ENCODE data around the gene NR2F1-AS1. TPM values are rescaled to one million over a fixed set of nuclear protein-coding genes. Genes with fewer than 3 reads are reported as not detected.

Gene NR2F1-AS1
- total RNA-seq, 1 experiment from 2014 or later: 27.0 TPM

DNA sequence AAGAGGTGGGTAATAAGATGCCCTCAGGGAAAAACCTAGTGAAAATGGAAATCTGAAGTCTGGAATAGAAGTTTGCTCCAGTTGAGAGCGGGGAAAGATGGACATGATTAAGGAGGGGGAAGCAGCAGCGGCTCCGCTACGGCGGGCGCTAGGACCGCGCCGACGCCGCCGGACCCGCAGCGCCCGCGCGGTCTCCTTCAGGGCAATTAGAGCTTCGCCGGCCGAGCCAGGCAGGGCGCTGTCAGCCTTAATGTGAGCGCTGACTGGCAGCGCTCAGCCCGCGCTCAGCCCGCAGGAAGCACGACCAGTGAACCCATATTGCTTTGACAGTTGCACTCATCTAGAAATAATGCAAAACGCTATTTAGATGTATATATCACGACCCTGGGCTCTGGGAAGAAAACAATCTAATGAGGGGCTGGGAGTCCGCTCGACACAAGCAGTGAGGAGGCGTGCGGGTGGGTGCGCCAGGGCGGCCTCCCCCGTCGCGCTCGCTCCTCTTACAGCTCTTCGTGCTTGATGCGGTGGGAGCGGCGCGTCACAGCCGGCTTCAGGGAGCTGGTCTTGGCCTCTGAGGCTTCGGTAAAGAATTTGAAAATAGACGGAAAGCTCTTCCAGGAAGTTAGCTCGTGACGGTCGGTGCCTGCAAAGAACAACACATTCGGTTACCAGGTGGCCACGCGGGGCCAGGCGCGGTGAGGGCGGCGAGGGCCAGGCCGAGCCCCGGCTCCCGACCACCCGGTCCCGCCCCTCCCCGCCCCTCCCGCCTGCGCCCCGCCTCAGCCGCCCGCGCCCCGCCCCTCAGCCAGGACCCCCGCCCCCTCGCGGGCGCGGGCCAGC lies 39.7 kb upstream of the NR2F1-AS1 start:
- intact Hi-C loops (cut with micrococcal nuclease; ENCODE audit: unreplicated experiment) (no loop called here), in situ Hi-C loops (cut with HindIII; ENCODE audit: low pct_unique_long_range_greater_than_20kb, low sequenced_read_pairs) (loop anchor here (25.0 kb wide), 1 partner anchor 192 kb away; no protein-coding TSS in a partner anchor)
- POLR2A ChIA-PET: interaction anchor here (0.6 to 1.8 kb wide), 4 partner anchors 18 to 1244 kb away, joined by 4 to 11 read pairs (median 9); partner anchors contain the start of gene NR2F1
- Histone ChIP-seq H3K27ac (ENCODE audit: low read length) (peak overlapping the region; percentile 94), H3K9me3 (ENCODE audit: control insufficient read depth, insufficient read depth, low read depth, low read length) (no peaks in the 10 kb centered on the region), H3K4me3 (ENCODE audit: low read depth in 2 of 2, low read length in 2 of 2) (peak overlapping the region; percentile 86 to 94), H3K4me1 (ENCODE audit: control insufficient read depth, insufficient read depth, low read length) (peaks cover 7% of the 10 kb centered on the region), H3K27me3 (ENCODE audit: control insufficient read depth, insufficient read depth, low read length) (no peaks in the 10 kb centered on the region), H3K36me3 (ENCODE audit: control insufficient read depth, insufficient read depth, low read length) (no peaks in the 10 kb centered on the region)
- CTCF ChIA-PET: interaction anchor here (0.9 kb wide), 1 partner anchor 181 kb away, joined by 4 read pairs; no protein-coding TSS in a partner anchor
- peak; percentile 91 for ATAC-seq
- BruUV-seq (replicated peaks): no TSS peak
- no peak for TF ChIP-seq POLR2AphosphoS5 (IDR thresholded peaks at IDR 0.05; ENCODE audit: low read depth, low read length)
- TF ChIP-seq SIN3A (IDR thresholded peaks at IDR 0.05; ENCODE audit: borderline replicate concordance, insufficient read depth, low read depth, low read length): peak; percentile 82; the same call in 1 of the 2 replicates
- no peak for TF ChIP-seq TCF7L2 (IDR thresholded peaks at IDR 0.05; ENCODE audit: low read depth, low read length)
- TF ChIP-seq, protein P1, sequence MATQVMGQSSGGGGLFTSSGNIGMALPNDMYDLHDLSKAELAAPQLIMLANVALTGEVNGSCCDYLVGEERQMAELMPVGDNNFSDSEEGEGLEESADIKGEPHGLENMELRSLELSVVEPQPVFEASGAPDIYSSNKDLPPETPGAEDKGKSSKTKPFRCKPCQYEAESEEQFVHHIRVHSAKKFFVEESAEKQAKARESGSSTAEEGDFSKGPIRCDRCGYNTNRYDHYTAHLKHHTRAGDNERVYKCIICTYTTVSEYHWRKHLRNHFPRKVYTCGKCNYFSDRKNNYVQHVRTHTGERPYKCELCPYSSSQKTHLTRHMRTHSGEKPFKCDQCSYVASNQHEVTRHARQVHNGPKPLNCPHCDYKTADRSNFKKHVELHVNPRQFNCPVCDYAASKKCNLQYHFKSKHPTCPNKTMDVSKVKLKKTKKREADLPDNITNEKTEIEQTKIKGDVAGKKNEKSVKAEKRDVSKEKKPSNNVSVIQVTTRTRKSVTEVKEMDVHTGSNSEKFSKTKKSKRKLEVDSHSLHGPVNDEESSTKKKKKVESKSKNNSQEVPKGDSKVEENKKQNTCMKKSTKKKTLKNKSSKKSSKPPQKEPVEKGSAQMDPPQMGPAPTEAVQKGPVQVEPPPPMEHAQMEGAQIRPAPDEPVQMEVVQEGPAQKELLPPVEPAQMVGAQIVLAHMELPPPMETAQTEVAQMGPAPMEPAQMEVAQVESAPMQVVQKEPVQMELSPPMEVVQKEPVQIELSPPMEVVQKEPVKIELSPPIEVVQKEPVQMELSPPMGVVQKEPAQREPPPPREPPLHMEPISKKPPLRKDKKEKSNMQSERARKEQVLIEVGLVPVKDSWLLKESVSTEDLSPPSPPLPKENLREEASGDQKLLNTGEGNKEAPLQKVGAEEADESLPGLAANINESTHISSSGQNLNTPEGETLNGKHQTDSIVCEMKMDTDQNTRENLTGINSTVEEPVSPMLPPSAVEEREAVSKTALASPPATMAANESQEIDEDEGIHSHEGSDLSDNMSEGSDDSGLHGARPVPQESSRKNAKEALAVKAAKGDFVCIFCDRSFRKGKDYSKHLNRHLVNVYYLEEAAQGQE (IDR thresholded peaks at IDR 0.05; ENCODE audit: insufficient read depth in 1 of 2, low read depth in 2 of 2, low read length in 1 of 2): no peak
- TF ChIP-seq CTCF (IDR thresholded peaks at IDR 0.05): peak; percentile 44
- no peak for DNase-seq (ENCODE audit: low read depth, low spot score)

DNA sequence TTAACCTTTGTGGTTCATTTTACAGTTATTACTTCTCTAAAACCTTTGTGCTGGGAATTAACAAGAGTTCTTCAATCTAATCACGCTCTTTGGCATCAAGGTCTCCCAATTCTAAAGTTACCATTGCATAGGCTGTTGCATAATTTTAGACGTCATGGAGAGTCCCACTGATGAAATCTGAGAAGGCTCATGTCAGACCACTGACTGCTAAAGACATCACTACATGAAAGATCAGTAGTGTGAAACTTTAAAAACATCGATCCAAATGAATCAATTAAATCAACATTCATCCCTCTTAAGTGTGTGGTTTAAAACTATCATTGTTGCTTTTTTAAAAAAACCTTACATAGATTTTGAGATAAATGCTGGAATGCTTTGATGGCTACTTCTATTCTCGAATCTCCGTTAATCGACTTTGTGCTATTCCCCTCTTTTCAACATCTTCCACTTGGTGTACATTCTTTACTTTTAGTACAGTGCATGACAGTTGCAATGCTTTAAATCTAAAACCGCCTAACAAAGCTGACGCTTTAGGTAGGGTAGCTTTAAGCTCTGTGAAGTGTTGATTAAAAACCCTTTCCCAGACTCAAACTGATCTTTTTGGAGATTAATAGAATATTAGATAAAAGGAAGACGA lies 35.6 kb upstream of the NR2F1-AS1 start:
- Histone ChIP-seq H3K9me3 (ENCODE audit: control insufficient read depth, insufficient read depth, low read depth, low read length) (no peaks in the 10 kb centered on the region), H3K4me3 (ENCODE audit: low read depth in 2 of 2, low read length in 2 of 2) (no peak overlapping the region), H3K4me1 (ENCODE audit: control insufficient read depth, insufficient read depth, low read length) (peaks cover 4% of the 10 kb centered on the region; the same call in 1 of the 2 replicates), H3K27me3 (ENCODE audit: control insufficient read depth, insufficient read depth, low read length) (peaks cover 10% of the 10 kb centered on the region), H3K27ac (ENCODE audit: low read length) (no peak overlapping the region), H3K36me3 (ENCODE audit: control insufficient read depth, insufficient read depth, low read length) (no peaks in the 10 kb centered on the region)
- in situ Hi-C loops (cut with HindIII; ENCODE audit: low pct_unique_long_range_greater_than_20kb, low sequenced_read_pairs) (loop anchor here (25.0 kb wide), 1 partner anchor 196 kb away; no protein-coding TSS in a partner anchor), intact Hi-C loops (cut with micrococcal nuclease; ENCODE audit: unreplicated experiment) (loop anchor here (10.0 kb wide), 1 partner anchor 298 kb away; no protein-coding TSS in a partner anchor)
- POLR2A ChIA-PET: no interaction called here
- DNase-seq (ENCODE audit: low read depth, low spot score): no peak
- TF ChIP-seq, protein P1 (IDR thresholded peaks at IDR 0.05; ENCODE audit: insufficient read depth in 1 of 2, low read depth in 2 of 2, low read length in 1 of 2): no peak
- TF ChIP-seq TCF7L2 (IDR thresholded peaks at IDR 0.05; ENCODE audit: low read depth, low read length): no peak
- TF ChIP-seq CTCF (IDR thresholded peaks at IDR 0.05): no peak
- TF ChIP-seq SIN3A (IDR thresholded peaks at IDR 0.05; ENCODE audit: borderline replicate concordance, insufficient read depth, low read depth, low read length): no peak
- TF ChIP-seq POLR2AphosphoS5 (IDR thresholded peaks at IDR 0.05; ENCODE audit: low read depth, low read length): no peak
- CTCF ChIA-PET: no interaction called here
- no TSS peak for BruUV-seq (replicated peaks)
- no peak for ATAC-seq

Measured in Panc1 (cell line).